GM18873 (cell line): ENCODE measurements around the gene ZMYND8.

Experiments
- ATAC-seq: cut with Tn5 transposase; IDR thresholded peaks from one replicate; pipeline ENCODE4 v1.9.1; 2021; ENCODE audit warnings: mild to moderate bottlenecking, moderate library complexity, moderate number of reproducible peaks; ENCODE audit not compliant: unreplicated experiment, low FRiP score

Gene ZMYND8

GRCh38 chr20:47354714-47355488 lies 1.6 kb downstream of the ZMYND8 start:
- no peak for ATAC-seq

- ATAC-seq: no peak
Observed at GRCh38 chr20:47354464-47354713, 2.1 kb downstream of the ZMYND8 start.

- ATAC-seq: no peak
Observed at GRCh38 chr20:47353692-47354463, 2.6 kb downstream of the ZMYND8 start.

GRCh38 chr20:47353239-47353691 lies 3.2 kb downstream of the ZMYND8 start:
- no peak for ATAC-seq

- ATAC-seq: no peak
Observed at GRCh38 chr20:47352332-47353238, 3.9 kb downstream of the ZMYND8 start.

- ATAC-seq: no peak
Observed at GRCh38 chr20:47351643-47352331, 4.7 kb downstream of the ZMYND8 start.

- no peak for ATAC-seq
Observed at GRCh38 chr20:47350691-47351545, 5.6 kb downstream of the ZMYND8 start.

GRCh38 chr20:47350181-47350550 lies 6.3 kb downstream of the ZMYND8 start:
- ATAC-seq: no peak

GRCh38 chr20:47349365-47350180 lies 6.9 kb downstream of the ZMYND8 start:
- no peak for ATAC-seq

GRCh38 chr20:47348539-47349142 lies 7.9 kb downstream of the ZMYND8 start:
- no peak for ATAC-seq

- no peak for ATAC-seq
Observed at GRCh38 chr20:47347661-47348435, 8.7 kb downstream of the ZMYND8 start.

GRCh38 chr20:47346172-47346571 lies 10.3 kb downstream of the ZMYND8 start:
- ATAC-seq: no peak

- no peak for ATAC-seq
Observed at GRCh38 chr20:47345214-47345613, 11.3 kb downstream of the ZMYND8 start.

- ATAC-seq: no peak
Observed at GRCh38 chr20:47343007-47343472, 13.5 kb downstream of the ZMYND8 start.

- ATAC-seq: no peak
Observed at GRCh38 chr20:47338131-47338628, 18.3 kb downstream of the ZMYND8 start.

- no peak for ATAC-seq
Observed at GRCh38 chr20:47337413-47337812, 19.1 kb downstream of the ZMYND8 start.

GRCh38 chr20:47336129-47336754 lies 20.3 kb downstream of the ZMYND8 start:
- no peak for ATAC-seq
